ENCODE data around the gene MAOB. TPM values are rescaled to one million over a fixed set of nuclear protein-coding genes. Genes with fewer than 3 reads are reported as not detected.

MAOB gene
- total RNA-seq, 2 donors from 2014 or later: not detected

- Mint-ChIP-seq H3K27me3 (peaks cover 19 to 23% of the 10 kb centered on the region in 2 donors), H3K27ac (no peak overlapping the region), H3K36me3 (no peaks in the 10 kb centered on the region), H3K4me1 (ENCODE audit: low read depth in 2 of 2) (peaks cover 0 to 2% of the 10 kb centered on the region in 2 donors), H3K9me3 (no peaks in the 10 kb centered on the region), H3K4me3 (no peak overlapping the region)
- DNase-seq (ENCODE audit: low spot score) (no peak), ATAC-seq (no peak)
Measured at GRCh38 chrX:43876680-43877079, 5.6 kb downstream of the MAOB start.

GRCh38 chrX:43870758-43871419 is 11.4 kb downstream of the MAOB start:
- Mint-ChIP-seq H3K36me3 (no peaks in the 10 kb centered on the region), H3K4me3 (no peak overlapping the region), H3K27me3 (peaks cover 6 to 19% of the 10 kb centered on the region in 2 donors), H3K9me3 (no peaks in the 10 kb centered on the region), H3K4me1 (ENCODE audit: low read depth in 2 of 2) (no peaks in the 10 kb centered on the region), H3K27ac (no peak overlapping the region)
- no peak for ATAC-seq
- no peak for DNase-seq (ENCODE audit: low spot score)

GRCh38 chrX:43870011-43870410 is 12.2 kb downstream of the MAOB start:
- H3K36me3 Mint-ChIP-seq: no peaks in the 10 kb centered on the region
- DNase-seq (ENCODE audit: low spot score) (no peak), ATAC-seq (no peak)
- no peaks in the 10 kb centered on the region for H3K4me1 Mint-ChIP-seq (ENCODE audit: low read depth in 2 of 2)
- no peak overlapping the region for H3K27ac Mint-ChIP-seq
- no peak overlapping the region for H3K4me3 Mint-ChIP-seq
- H3K27me3 Mint-ChIP-seq: peaks cover 6 to 21% of the 10 kb centered on the region in 2 donors
- no peaks in the 10 kb centered on the region for H3K9me3 Mint-ChIP-seq

- Mint-ChIP-seq H3K27me3 (peaks cover 6 to 21% of the 10 kb centered on the region in 2 donors), H3K36me3 (no peaks in the 10 kb centered on the region), H3K4me1 (ENCODE audit: low read depth in 2 of 2) (no peaks in the 10 kb centered on the region), H3K4me3 (no peak overlapping the region), H3K27ac (no peak overlapping the region), H3K9me3 (no peaks in the 10 kb centered on the region)
- DNase-seq (ENCODE audit: low spot score) (no peak), ATAC-seq (no peak)
Measured at GRCh38 chrX:43868791-43869190, 13.5 kb downstream of the MAOB start.

GRCh38 chrX:43866423-43866822 is 15.8 kb downstream of the MAOB start:
- Mint-ChIP-seq H3K36me3 (no peaks in the 10 kb centered on the region), H3K4me3 (no peak overlapping the region), H3K9me3 (no peaks in the 10 kb centered on the region), H3K27me3 (peaks cover 0 to 20% of the 10 kb centered on the region in 2 donors), H3K27ac (no peak overlapping the region), H3K4me1 (ENCODE audit: low read depth in 2 of 2) (no peaks in the 10 kb centered on the region)
- ATAC-seq: no peak
- DNase-seq (ENCODE audit: low spot score): no peak

GRCh38 chrX:43865791-43866190 is 16.5 kb downstream of the MAOB start:
- DNase-seq (ENCODE audit: low spot score) (no peak), ATAC-seq (no peak)
- Mint-ChIP-seq H3K9me3 (no peaks in the 10 kb centered on the region), H3K27me3 (peaks cover 0 to 18% of the 10 kb centered on the region in 2 donors), H3K4me1 (ENCODE audit: low read depth in 2 of 2) (no peaks in the 10 kb centered on the region), H3K4me3 (no peak overlapping the region), H3K27ac (no peak overlapping the region), H3K36me3 (no peaks in the 10 kb centered on the region)

- no peak for ATAC-seq
- DNase-seq (ENCODE audit: low spot score): no peak
- H3K9me3 Mint-ChIP-seq: no peaks in the 10 kb centered on the region
- no peak overlapping the region for H3K4me3 Mint-ChIP-seq
- peaks cover 0 to 17% of the 10 kb centered on the region in 2 donors for H3K27me3 Mint-ChIP-seq
- H3K36me3 Mint-ChIP-seq: no peaks in the 10 kb centered on the region
- H3K27ac Mint-ChIP-seq: no peak overlapping the region
- H3K4me1 Mint-ChIP-seq (ENCODE audit: low read depth in 2 of 2): no peaks in the 10 kb centered on the region
Measured at GRCh38 chrX:43862434-43862833, 19.8 kb downstream of the MAOB start.

GRCh38 chrX:43861750-43862149 is 20.5 kb downstream of the MAOB start:
- Mint-ChIP-seq H3K36me3 (no peaks in the 10 kb centered on the region), H3K27ac (no peak overlapping the region), H3K4me3 (no peak overlapping the region), H3K9me3 (no peaks in the 10 kb centered on the region), H3K4me1 (ENCODE audit: low read depth in 2 of 2) (no peaks in the 10 kb centered on the region), H3K27me3 (peaks cover 0 to 14% of the 10 kb centered on the region in 2 donors)
- ATAC-seq (no peak), DNase-seq (ENCODE audit: low spot score) (no peak)

GRCh38 chrX:43860646-43861370 is 21.4 kb downstream of the MAOB start:
- no peaks in the 10 kb centered on the region for H3K9me3 Mint-ChIP-seq
- no peaks in the 10 kb centered on the region for H3K4me1 Mint-ChIP-seq (ENCODE audit: low read depth in 2 of 2)
- DNase-seq (ENCODE audit: low spot score) (no peak), ATAC-seq (no peak)
- H3K36me3 Mint-ChIP-seq: no peaks in the 10 kb centered on the region
- no peak overlapping the region for H3K27ac Mint-ChIP-seq
- peaks cover 0 to 9% of the 10 kb centered on the region in 2 donors for H3K27me3 Mint-ChIP-seq
- H3K4me3 Mint-ChIP-seq: no peak overlapping the region

- ATAC-seq: no peak
- Mint-ChIP-seq H3K27ac (no peak overlapping the region), H3K4me3 (no peak overlapping the region)
Measured at GRCh38 chrX:43853225-43853828, 28.9 kb downstream of the MAOB start.

GRCh38 chrX:43850629-43851028 is 31.6 kb downstream of the MAOB start:
- H3K9me3 Mint-ChIP-seq: no peaks in the 10 kb centered on the region
- ATAC-seq: no peak
- H3K27ac Mint-ChIP-seq: no peak overlapping the region
- H3K36me3 Mint-ChIP-seq: no peaks in the 10 kb centered on the region
- H3K4me3 Mint-ChIP-seq: no peak overlapping the region
- DNase-seq (ENCODE audit: low spot score): no peak
- H3K27me3 Mint-ChIP-seq: peaks cover 0 to 24% of the 10 kb centered on the region in 2 donors
- no peaks in the 10 kb centered on the region for H3K4me1 Mint-ChIP-seq (ENCODE audit: low read depth in 2 of 2)

More at GRCh38 chrX:43853225-43853828, 28.9 kb downstream of the MAOB start:
- no peaks in the 10 kb centered on the region for H3K4me1 Mint-ChIP-seq (ENCODE audit: low read depth in 2 of 2)
- H3K36me3 Mint-ChIP-seq: no peaks in the 10 kb centered on the region
- no peak for DNase-seq (ENCODE audit: low spot score)
- no peaks in the 10 kb centered on the region for H3K9me3 Mint-ChIP-seq
- H3K27me3 Mint-ChIP-seq: peaks cover 0 to 27% of the 10 kb centered on the region in 2 donors

- peaks cover 0 to 23% of the 10 kb centered on the region in 2 donors for H3K27me3 Mint-ChIP-seq
- no peak overlapping the region for H3K27ac Mint-ChIP-seq
- no peaks in the 10 kb centered on the region for H3K9me3 Mint-ChIP-seq
- DNase-seq (ENCODE audit: low spot score): no peak
- no peak overlapping the region for H3K4me3 Mint-ChIP-seq
- no peak for ATAC-seq
- no peaks in the 10 kb centered on the region for H3K36me3 Mint-ChIP-seq
- no peaks in the 10 kb centered on the region for H3K4me1 Mint-ChIP-seq (ENCODE audit: low read depth in 2 of 2)
Measured at GRCh38 chrX:43849173-43849572, 33.1 kb downstream of the MAOB start.

GRCh38 chrX:43847352-43847751 is 34.9 kb downstream of the MAOB start:
- Mint-ChIP-seq H3K27ac (no peak overlapping the region), H3K27me3 (peaks cover 3 to 15% of the 10 kb centered on the region in 2 donors), H3K9me3 (no peaks in the 10 kb centered on the region), H3K36me3 (no peaks in the 10 kb centered on the region), H3K4me3 (no peak overlapping the region), H3K4me1 (ENCODE audit: low read depth in 2 of 2) (no peaks in the 10 kb centered on the region)
- ATAC-seq (no peak), DNase-seq (ENCODE audit: low spot score) (no peak)

- no peaks in the 10 kb centered on the region for H3K9me3 Mint-ChIP-seq
- peaks cover 11 to 17% of the 10 kb centered on the region in 2 donors for H3K27me3 Mint-ChIP-seq
- no peaks in the 10 kb centered on the region for H3K4me1 Mint-ChIP-seq (ENCODE audit: low read depth in 2 of 2)
- no peaks in the 10 kb centered on the region for H3K36me3 Mint-ChIP-seq
- ATAC-seq (no peak), DNase-seq (ENCODE audit: low spot score) (no peak)
- no peak overlapping the region for H3K27ac Mint-ChIP-seq
- no peak overlapping the region for H3K4me3 Mint-ChIP-seq
Measured at GRCh38 chrX:43846558-43846957, 35.7 kb downstream of the MAOB start.
